ENCODE measurements around the gene OGN.

GRCh38 chr9:92385953-92386352 lies 18.4 kb downstream of the OGN start:
- no peak for TF ChIP-seq EZH2phosphoT487 (IDR thresholded peaks at IDR 0.05; ENCODE audit: borderline replicate concordance, low read depth, low read length)
- TF ChIP-seq, protein P1, sequence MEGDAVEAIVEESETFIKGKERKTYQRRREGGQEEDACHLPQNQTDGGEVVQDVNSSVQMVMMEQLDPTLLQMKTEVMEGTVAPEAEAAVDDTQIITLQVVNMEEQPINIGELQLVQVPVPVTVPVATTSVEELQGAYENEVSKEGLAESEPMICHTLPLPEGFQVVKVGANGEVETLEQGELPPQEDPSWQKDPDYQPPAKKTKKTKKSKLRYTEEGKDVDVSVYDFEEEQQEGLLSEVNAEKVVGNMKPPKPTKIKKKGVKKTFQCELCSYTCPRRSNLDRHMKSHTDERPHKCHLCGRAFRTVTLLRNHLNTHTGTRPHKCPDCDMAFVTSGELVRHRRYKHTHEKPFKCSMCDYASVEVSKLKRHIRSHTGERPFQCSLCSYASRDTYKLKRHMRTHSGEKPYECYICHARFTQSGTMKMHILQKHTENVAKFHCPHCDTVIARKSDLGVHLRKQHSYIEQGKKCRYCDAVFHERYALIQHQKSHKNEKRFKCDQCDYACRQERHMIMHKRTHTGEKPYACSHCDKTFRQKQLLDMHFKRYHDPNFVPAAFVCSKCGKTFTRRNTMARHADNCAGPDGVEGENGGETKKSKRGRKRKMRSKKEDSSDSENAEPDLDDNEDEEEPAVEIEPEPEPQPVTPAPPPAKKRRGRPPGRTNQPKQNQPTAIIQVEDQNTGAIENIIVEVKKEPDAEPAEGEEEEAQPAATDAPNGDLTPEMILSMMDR (conservative IDR thresholded peaks at IDR 0.05; ENCODE audit: low read length), result no peak
